HCT116 (cell line): Measurements from ENCODE around the gene SLC24A3. TPM values are rescaled to one million over a fixed set of nuclear protein-coding genes. Genes with fewer than 3 reads are reported as not detected.

Experiments used
- ATAC-seq: fragments of 200-7000 bp; cut with Tn5 transposase; 2 replicates; pipeline ENCODE4 v1.9.1; 2020; ENCODE audit warnings: mild to moderate bottlenecking, moderate library complexity
- BruUV-seq: library from RNA; stranded (reverse); fragments of 400-500 nt; replicated peaks from 2 replicates; lab custom pipeline; 2021; lab: Mats Ljungman, UMichigan
- CTCF ChIA-PET: fragments of 300-600 bp; sonication (Branson Sonifier 250); formaldehyde crosslinking; loops from one replicate; lab custom pipeline; 2021; ENCODE audit warnings: antibody characterized with exemption; lab: Charles Lee
- POLR2A ChIA-PET: fragments of 300-600, 350-600 bp; sonication (Branson Sonifier 250); formaldehyde crosslinking; loops from one replicate; lab custom pipeline; 2021; ENCODE audit warnings: antibody characterized with exemption; lab: Charles Lee
- RAD21 ChIA-PET, 2 experiments: fragments of 300-600 bp; sonication (Branson Sonifier 250); formaldehyde crosslinking; loops; one replicate each; lab custom pipeline; 2023; ENCODE audit warnings: low total read pairs in 2 of 2; ENCODE audit not compliant: uncharacterized antibody in 2 of 2, unreplicated experiment in 2 of 2, low non-redundant PET in 1 of 2; lab: Charles Lee
- DNase-seq: peaks from one replicate; pipeline ENCODE4 v3.0.0-alpha.2; 2010; ENCODE audit warnings: low read depth, low spot score
- H2AFZ ChIP-seq: fragments of 200-600 bp; shearing (Covaris generic), sonication (generic); 2 replicates; pipeline ENCODE4 v1.6.1; 2017; ENCODE audit warnings: low read depth, mixed run types, mixed read lengths, antibody characterized with exemption, low read length; ENCODE audit not compliant: poor library complexity, severe bottlenecking
- H3K27ac ChIP-seq: 2 replicates; pipeline ENCODE4 v1.5.1; 2012; ENCODE audit warnings: low read depth, low read length
- H3K27me3 ChIP-seq: fragments of 200-600 bp; sonication (generic); 2 replicates; pipeline ENCODE4 v1.6.1; 2016; ENCODE audit warnings: mixed run types, low read length, mixed read lengths; ENCODE audit not compliant: insufficient read depth
- H3K36me3 ChIP-seq, 2 experiments: fragments of 200-500 bp in 1 of 2; fragments of 200-600 bp in 1 of 2; sonication (Bioruptor generic) in 1 of 2; sonication (generic) in 1 of 2; 2 replicates each; pipeline versions ENCODE4 v1.5.1 to v1.6.1; 2014 to 2016; ENCODE audit warnings: low read length in 2 of 2, inconsistent platforms in 1 of 2, mixed read lengths in 1 of 2, mixed run types in 1 of 2; ENCODE audit not compliant: insufficient read depth in 2 of 2, control insufficient read depth in 1 of 2
- H3K4me1 ChIP-seq, 2 experiments: fragments of 200-600 bp in 1 of 2; sonication (generic) in 1 of 2; 2 replicates each; pipeline versions ENCODE4 v1.5.1 to v1.6.1; 2012 to 2017; ENCODE audit warnings: low read length in 2 of 2, inconsistent platforms in 1 of 2, mild to moderate bottlenecking in 1 of 2, mixed read lengths in 1 of 2, mixed run types in 1 of 2, moderate library complexity in 1 of 2; ENCODE audit not compliant: insufficient read depth in 2 of 2, control insufficient read depth in 1 of 2
- H3K4me2 ChIP-seq: fragments of 200-600 bp; sonication (generic); 2 replicates; pipeline ENCODE4 v1.6.1; 2017; ENCODE audit warnings: mixed run types, low read length, mixed read lengths
- H3K4me3 ChIP-seq, 2 experiments: fragments of 200-600 bp in 1 of 2; sonication (generic) in 1 of 2; replicated peaks in 1 of 2; 2 replicates each; pipeline ENCODE4 v1.5.1; 2011 to 2016; ENCODE audit warnings: low read length in 2 of 2, control low read depth in 1 of 2, low read depth in 1 of 2, mild to moderate bottlenecking in 1 of 2, mixed read lengths in 1 of 2, mixed run types in 1 of 2
- H3K79me2 ChIP-seq: fragments of 200-600 bp; sonication (generic); 2 replicates; pipeline ENCODE4 v1.6.1; 2017; ENCODE audit warnings: mild to moderate bottlenecking, mixed run types, low read length, moderate library complexity, mixed read lengths; ENCODE audit not compliant: insufficient read depth
- H3K9ac ChIP-seq: fragments of 200-600 bp; sonication (generic); 2 replicates; pipeline ENCODE4 v1.6.1; 2016; ENCODE audit warnings: low read length, mixed read lengths
- H3K9me2 ChIP-seq: fragments of 200-600 bp; sonication (generic), shearing (Covaris generic); 2 replicates; pipeline ENCODE4 v1.6.1; 2017; ENCODE audit warnings: mixed run types, mild to moderate bottlenecking, moderate library complexity; ENCODE audit not compliant: insufficient read depth
- H3K9me3 ChIP-seq, 2 experiments: fragments of 200-500 bp in 1 of 2; fragments of 200-600 bp in 1 of 2; sonication (Bioruptor generic) in 1 of 2; sonication (generic) in 1 of 2; 2 replicates each; pipeline ENCODE4 v1.6.1; 2014 to 2017; ENCODE audit warnings: low read length in 2 of 2, mixed read lengths in 2 of 2, inconsistent platforms in 1 of 2, low read depth in 1 of 2, mild to moderate bottlenecking in 1 of 2, mixed run types in 1 of 2, moderate library complexity in 1 of 2; ENCODE audit not compliant: control insufficient read depth in 1 of 2, insufficient read depth in 1 of 2
- H4K20me1 ChIP-seq: fragments of 200-600 bp; sonication (generic), shearing (Covaris generic); 2 replicates; pipeline ENCODE4 v1.6.1; 2017; ENCODE audit warnings: mixed run types, mild to moderate bottlenecking, moderate library complexity; ENCODE audit not compliant: insufficient read depth
- CEBPB ChIP-seq: IDR thresholded peaks from 2 replicates; pipeline ENCODE4 v1.6.1; 2012; ENCODE audit warnings: low read depth
- POLR2A ChIP-seq: IDR thresholded peaks from 2 replicates; pipeline ENCODE4 v1.7.0; 2011; ENCODE audit warnings: borderline replicate concordance; ENCODE audit not compliant: insufficient read depth, insufficient read length; ENCODE audit errors: extremely low read depth
- RAD21 ChIP-seq: IDR thresholded peaks from 2 replicates; pipeline ENCODE4 v1.6.1; 2012; ENCODE audit warnings: low read depth, mild to moderate bottlenecking
- SP1 ChIP-seq: IDR thresholded peaks from 2 replicates; pipeline ENCODE4 v1.6.1; 2012; ENCODE audit warnings: low read depth
- YY1 ChIP-seq: IDR thresholded peaks from 2 replicates; pipeline ENCODE4 v1.6.1; 2011; ENCODE audit warnings: low read length, low read depth, moderate library complexity, mild to moderate bottlenecking; ENCODE audit not compliant: insufficient replicate concordance; ENCODE audit errors: extremely low read depth
- intact Hi-C: fragments of 100-400 bp; cut with micrococcal nuclease; formaldehyde crosslinking; loops from 2 replicates; pipeline ENCODE4 v1.10.0; 2022
- total RNA-seq: library from RNA; stranded (reverse); gene quantifications from one replicate; pipeline ENCODE4 v1.2.1, GENCODE V29; 2021; ENCODE audit not compliant: unreplicated experiment
- TF ChIP-seq, protein P1 (sequence below): IDR thresholded peaks from 2 replicates; pipeline ENCODE4 v1.6.1; 2012; ENCODE audit warnings: low read depth
- TF ChIP-seq, protein P2 (sequence below), 3 experiments: fragments of 200-600 bp in 1 of 3; sonication (generic) in 1 of 3; IDR thresholded peaks in 2 of 3; conservative IDR thresholded peaks in 1 of 3; 2 replicates each; pipeline ENCODE4 v1.5.1; 2012 to 2017; ENCODE audit warnings: low read depth in 2 of 3, low read length in 2 of 3, antibody characterized with exemption in 1 of 3, borderline replicate concordance in 1 of 3, control low read depth in 1 of 3, mild to moderate bottlenecking in 1 of 3, mixed read lengths in 1 of 3, mixed run types in 1 of 3, moderate library complexity in 1 of 3; ENCODE audit not compliant: insufficient read depth in 1 of 3
- TF ChIP-seq, protein P3 (sequence below): IDR thresholded peaks from 2 replicates; pipeline ENCODE4 v1.6.1; 2012

Gene SLC24A3
- total RNA-seq, 1 experiment from 2014 or later: not detected

DNA sequence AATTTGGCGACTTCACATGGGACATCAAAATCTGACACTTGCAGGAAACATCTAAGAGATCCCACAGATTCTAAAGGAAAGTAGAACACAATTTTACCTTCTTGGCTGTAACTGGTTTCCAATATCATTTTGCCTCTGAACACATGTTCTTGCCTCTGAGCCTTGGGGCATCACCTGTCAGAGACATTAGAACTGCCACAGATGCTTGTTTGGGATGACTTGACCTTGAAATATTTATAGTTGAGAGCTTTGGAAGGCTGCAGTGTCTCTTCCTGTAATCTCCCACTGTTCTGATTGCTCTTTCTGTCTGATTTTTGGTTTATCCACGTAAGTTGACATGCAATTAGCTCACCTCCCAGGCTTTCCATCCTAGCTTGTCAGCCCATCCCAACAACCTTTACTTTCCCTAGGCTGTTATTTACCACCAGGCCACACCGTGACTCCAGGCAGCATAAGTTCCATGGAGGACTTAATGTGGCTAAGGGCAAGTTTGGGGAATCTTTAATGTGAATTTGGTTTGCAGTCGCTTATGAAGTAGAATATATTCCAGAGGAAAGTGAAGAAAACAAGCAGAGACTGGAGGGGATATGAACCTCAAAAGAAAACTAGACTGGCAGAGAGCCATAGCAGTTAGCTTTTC, 289.2 kb downstream of the SLC24A3 start:
- TF ChIP-seq, protein P1, sequence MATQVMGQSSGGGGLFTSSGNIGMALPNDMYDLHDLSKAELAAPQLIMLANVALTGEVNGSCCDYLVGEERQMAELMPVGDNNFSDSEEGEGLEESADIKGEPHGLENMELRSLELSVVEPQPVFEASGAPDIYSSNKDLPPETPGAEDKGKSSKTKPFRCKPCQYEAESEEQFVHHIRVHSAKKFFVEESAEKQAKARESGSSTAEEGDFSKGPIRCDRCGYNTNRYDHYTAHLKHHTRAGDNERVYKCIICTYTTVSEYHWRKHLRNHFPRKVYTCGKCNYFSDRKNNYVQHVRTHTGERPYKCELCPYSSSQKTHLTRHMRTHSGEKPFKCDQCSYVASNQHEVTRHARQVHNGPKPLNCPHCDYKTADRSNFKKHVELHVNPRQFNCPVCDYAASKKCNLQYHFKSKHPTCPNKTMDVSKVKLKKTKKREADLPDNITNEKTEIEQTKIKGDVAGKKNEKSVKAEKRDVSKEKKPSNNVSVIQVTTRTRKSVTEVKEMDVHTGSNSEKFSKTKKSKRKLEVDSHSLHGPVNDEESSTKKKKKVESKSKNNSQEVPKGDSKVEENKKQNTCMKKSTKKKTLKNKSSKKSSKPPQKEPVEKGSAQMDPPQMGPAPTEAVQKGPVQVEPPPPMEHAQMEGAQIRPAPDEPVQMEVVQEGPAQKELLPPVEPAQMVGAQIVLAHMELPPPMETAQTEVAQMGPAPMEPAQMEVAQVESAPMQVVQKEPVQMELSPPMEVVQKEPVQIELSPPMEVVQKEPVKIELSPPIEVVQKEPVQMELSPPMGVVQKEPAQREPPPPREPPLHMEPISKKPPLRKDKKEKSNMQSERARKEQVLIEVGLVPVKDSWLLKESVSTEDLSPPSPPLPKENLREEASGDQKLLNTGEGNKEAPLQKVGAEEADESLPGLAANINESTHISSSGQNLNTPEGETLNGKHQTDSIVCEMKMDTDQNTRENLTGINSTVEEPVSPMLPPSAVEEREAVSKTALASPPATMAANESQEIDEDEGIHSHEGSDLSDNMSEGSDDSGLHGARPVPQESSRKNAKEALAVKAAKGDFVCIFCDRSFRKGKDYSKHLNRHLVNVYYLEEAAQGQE: no peak
- TF ChIP-seq, protein P2, sequence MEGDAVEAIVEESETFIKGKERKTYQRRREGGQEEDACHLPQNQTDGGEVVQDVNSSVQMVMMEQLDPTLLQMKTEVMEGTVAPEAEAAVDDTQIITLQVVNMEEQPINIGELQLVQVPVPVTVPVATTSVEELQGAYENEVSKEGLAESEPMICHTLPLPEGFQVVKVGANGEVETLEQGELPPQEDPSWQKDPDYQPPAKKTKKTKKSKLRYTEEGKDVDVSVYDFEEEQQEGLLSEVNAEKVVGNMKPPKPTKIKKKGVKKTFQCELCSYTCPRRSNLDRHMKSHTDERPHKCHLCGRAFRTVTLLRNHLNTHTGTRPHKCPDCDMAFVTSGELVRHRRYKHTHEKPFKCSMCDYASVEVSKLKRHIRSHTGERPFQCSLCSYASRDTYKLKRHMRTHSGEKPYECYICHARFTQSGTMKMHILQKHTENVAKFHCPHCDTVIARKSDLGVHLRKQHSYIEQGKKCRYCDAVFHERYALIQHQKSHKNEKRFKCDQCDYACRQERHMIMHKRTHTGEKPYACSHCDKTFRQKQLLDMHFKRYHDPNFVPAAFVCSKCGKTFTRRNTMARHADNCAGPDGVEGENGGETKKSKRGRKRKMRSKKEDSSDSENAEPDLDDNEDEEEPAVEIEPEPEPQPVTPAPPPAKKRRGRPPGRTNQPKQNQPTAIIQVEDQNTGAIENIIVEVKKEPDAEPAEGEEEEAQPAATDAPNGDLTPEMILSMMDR (IDR thresholded peaks at IDR 0.05 in 2 of 3, conservative IDR thresholded peaks at IDR 0.05 in 1 of 3; ENCODE audit: borderline replicate concordance in 1 of 3, insufficient read depth in 1 of 3, low read depth in 2 of 3, low read length in 2 of 3): no peak
- TF ChIP-seq SP1: no peak
- no peak for TF ChIP-seq POLR2A
- TF ChIP-seq RAD21: no peak
- TF ChIP-seq, protein P3, sequence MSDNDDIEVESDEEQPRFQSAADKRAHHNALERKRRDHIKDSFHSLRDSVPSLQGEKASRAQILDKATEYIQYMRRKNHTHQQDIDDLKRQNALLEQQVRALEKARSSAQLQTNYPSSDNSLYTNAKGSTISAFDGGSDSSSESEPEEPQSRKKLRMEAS: no peak
- TF ChIP-seq CEBPB: no peak
- TF ChIP-seq YY1: no peak
- Histone ChIP-seq H3K27ac (no peak overlapping the region), H2AFZ (no peak overlapping the region), H3K9ac (no peak overlapping the region), H4K20me1 (no peaks in the 10 kb centered on the region), H3K9me2 (no peaks in the 10 kb centered on the region), H3K27me3 (no peaks in the 10 kb centered on the region), H3K4me3 (no peak overlapping the region), H3K36me3 (no peaks in the 10 kb centered on the region), H3K9me3 (no peaks in the 10 kb centered on the region; a peak in 1 of 4 replicates), H3K79me2 (no peaks in the 10 kb centered on the region), H3K4me2 (no peak overlapping the region), H3K4me1 (no peaks in the 10 kb centered on the region)
- ChIA-PET POLR2A (no interaction called here), RAD21 (no interaction called here), CTCF (no interaction called here)
- ATAC-seq (no peak), DNase-seq (no peak)
- no TSS peak for BruUV-seq
- intact Hi-C loops: no loop called here
